Measurements from ENCODE around the gene MUSK.
"Not testable (repeated sequence)": the region's sequence is repeated elsewhere in the genome, so short reads cannot be mapped to it uniquely, and the experiment has no call there.

The MUSK gene

DNA sequence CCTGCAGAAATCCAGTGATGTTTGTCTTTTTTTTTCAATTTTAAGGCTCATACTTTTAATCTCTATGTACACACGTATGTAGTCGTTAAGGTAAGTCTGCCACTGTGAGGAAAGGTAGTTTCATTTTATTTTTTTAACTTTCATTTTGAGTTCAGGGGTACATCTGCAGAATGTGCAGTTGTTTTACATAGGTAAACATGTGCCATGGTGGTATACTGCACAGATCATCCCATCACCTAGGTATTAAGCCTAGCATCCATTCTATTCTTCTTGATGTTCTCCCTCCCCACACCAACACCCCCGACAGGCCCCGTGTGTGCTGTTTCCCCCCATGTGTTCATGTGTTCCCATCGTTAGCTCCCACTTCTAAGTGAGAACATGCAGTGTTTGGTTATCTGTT is 19.7 kb downstream of the MUSK start:
- no peak for DNase-seq

GRCh38 chr9:110691002-110691549 is 22.5 kb downstream of the MUSK start:
- no peak for DNase-seq
- intact Hi-C loops (cut with DNase I), result no loop called here

More for the DNA sequence above, 19.7 kb downstream of the MUSK start:
- intact Hi-C loops (cut with DNase I), result no loop called here

- intact Hi-C loops (cut with DNase I); DNase-seq: not testable (repeated sequence)
Measured at GRCh38 chr9:110695846-110696245, 27.3 kb downstream of the MUSK start.

DNA sequence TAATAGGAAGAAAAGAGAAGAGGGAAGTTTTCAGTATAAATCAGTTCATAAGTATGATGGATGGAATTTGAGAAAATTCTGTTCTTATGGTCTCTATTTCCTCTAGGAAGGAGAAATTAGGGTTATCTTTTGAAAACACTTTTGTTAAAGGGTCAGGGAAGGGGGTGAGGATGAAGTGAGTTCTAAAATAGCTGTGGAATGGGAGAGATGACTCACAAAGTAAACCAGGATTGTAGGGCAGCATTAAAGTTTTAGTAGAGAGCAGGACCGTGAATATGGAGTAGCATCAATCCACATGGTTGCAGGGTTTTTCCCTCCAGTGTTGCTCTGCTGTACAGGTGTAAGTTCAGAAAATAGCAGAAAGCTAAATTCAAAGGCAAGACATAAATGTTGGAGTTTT is 32.4 kb downstream of the MUSK start:
- intact Hi-C loops (cut with DNase I), result no loop called here
- DNase-seq, result no peak

- no peak for DNase-seq
- intact Hi-C loops (cut with DNase I), result no loop called here
Measured at GRCh38 chr9:110703669-110704068, 35.1 kb downstream of the MUSK start.

DNA sequence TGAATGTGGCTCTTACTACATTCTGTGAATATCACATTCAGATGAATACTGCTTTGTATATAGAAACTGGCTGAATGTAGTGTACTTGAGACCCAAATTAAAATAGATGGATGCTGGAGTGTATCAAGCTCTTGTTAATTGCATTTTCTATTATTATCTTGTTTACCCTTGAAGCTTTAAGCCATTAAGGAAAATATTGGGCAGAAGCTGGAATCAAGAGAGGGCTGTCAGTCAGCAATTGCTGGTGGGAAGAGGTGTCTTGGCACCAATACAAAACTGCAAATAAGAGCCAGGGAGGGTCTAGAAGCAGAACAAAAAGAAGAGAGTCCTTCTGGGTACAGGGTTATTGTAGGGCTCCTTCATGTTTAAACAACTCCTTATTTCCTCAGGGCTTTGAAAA is 38.8 kb downstream of the MUSK start:
- no peak for DNase-seq

DNA sequence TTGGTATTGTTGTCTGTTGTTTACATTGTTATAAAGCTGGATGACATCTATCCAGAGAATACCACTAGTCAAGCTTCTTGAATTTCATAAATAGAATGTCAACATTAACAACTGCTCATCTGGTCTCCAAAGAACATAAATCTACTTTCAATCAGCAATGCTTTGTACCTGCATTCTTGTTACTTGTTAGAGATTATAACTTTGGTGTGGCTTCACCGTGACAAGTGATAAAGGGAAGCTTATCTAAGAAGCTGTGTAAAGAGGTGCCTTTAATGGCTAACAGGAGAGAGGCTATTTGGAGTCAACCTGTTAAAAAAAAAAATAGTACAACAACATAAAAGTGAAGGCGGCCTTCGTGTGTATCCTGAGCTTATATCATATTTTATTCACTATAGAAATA is 41.8 kb downstream of the MUSK start:
- intact Hi-C loops (cut with DNase I), result no loop called here
- DNase-seq, result no peak

More for the DNA sequence above, 38.8 kb downstream of the MUSK start:
- intact Hi-C loops (cut with DNase I), result no loop called here

- no peak for DNase-seq
- intact Hi-C loops (cut with DNase I), result no loop called here
Measured at GRCh38 chr9:110712955-110713354, 44.4 kb downstream of the MUSK start.

DNA sequence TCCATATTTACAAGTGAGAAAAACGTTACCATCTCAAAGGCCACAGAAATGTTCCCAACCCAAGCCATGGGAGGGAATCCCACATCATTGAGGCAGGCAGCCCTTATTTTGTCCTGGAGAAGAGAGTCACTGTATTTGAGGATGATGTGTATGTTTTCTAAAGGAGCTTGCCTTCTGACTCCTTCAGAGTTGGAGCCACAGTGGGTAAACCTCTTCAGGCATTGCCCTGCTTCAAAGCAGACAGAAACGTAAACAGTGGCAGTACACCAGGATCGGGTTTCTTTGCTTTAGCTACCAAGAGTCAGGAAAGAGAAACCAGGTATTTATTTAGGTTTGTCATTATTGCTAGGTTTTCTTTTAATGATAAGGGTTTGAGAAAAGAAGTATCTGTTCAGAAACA is 45.7 kb downstream of the MUSK start:
- no peak for DNase-seq
- intact Hi-C loops (cut with DNase I), result no loop called here

DNA sequence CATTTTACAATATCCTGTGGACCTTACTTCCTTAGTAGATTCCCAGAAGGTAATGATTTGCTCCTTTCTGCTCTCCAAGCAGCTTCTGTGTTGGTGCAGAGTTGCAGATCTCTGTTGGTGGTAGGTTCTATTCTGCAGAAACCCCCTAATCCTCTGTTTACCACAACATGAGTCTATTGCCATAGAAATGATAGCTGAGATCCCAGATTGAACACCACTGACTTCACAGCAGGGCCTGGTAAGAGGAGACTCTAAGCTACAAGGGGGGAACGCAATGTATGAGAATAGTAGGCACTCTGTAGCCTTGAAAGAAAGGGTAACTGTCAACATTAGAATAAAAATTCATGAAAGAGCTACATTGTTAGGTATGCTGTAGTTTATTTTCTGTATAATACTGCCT is 59.5 kb downstream of the MUSK start:
- no peak for DNase-seq
- intact Hi-C loops (cut with DNase I), result no loop called here

DNA sequence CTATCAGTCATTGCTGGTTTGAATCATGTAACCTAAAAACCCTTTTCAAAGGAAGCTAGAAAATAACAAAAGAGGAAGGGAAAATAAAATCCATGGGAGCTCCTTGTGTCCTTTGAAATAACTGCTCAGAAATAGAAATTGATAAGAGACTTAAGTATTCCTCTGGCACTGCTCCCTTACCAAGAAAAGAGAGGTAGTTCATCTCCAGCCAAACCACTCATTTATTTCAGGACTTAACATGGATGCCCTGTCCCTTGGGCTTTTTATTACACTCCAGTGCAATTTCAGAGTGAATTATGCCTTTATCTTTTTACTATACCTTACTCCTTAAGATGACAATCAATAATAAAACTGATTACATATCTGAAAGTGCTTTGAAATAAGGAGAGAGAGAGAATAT is 61.0 kb downstream of the MUSK start:
- no peak for DNase-seq
- intact Hi-C loops (cut with DNase I), result no loop called here

DNA sequence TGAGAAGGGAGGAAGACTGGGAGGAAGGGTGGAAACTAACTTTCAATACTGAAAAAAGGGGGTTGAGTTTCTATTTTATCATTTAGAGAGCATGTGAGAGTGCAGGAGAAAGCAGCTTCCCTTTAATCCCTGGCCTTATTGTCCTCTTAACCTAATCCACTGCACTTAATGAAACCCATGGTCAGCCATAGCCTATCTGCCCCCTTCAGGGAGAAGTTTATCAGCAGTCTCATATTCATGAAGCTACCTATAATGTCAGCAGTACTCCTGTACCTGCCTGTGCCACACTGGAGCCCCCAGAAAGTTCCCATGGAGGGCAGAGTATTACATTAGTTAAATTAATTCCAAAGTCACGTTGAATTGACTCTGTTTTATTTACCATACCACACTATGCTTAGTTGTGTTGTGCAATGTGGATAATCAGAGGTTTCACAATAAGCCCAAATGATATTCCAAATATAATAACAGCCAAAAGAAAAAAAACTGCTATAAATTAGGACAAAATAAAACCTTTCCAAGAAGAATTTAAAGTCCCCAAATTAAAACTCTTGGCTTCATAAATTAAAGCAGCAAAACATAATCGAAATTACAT is 62.9 kb downstream of the MUSK start:
- intact Hi-C loops (cut with DNase I), result no loop called here
- DNase-seq, result no peak

- intact Hi-C loops (cut with DNase I), result no loop called here
- DNase-seq, result no peak
Measured at GRCh38 chr9:110738982-110739381, 70.4 kb downstream of the MUSK start.

GRCh38 chr9:110742741-110743371 is 74.3 kb downstream of the MUSK start:
- DNase-seq, result no peak
- intact Hi-C loops (cut with DNase I), result no loop called here

DNA sequence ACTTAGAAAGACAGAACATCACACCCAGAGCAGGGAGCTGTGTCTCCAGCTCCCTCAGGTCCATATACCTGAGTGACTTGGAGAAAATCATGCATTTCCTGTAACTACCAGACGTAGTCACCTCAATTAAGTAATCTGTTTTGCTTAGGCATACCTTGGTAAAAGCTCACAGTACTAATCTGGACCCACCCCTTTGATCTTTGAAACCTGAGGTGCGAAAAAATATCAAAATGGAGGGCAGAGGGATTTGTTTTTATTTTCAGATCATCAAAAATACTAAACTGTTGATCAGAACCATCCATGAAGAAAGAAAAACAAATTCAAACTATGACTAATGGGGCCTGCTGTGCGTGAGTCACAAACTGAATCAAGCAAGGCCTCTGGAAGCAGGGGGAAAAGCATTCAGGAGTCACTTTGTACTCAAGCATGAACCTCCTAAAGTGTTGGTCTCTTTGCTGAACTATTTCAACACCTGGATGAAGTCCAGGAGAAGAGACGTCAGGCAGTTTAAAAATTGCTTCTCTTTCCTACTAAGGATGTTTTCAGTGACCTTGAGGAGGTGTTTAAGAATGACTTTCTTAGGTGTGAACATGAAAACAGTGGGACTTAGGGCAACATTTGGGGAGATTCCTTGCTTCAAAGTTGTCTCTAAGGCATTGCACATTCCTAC is 76.3 kb downstream of the MUSK start:
- intact Hi-C loops (cut with DNase I), result no loop called here
- DNase-seq, result no peak

GRCh38 chr9:110745676-110746075 is 77.1 kb downstream of the MUSK start:
- intact Hi-C loops (cut with DNase I), result no loop called here
- DNase-seq, result no peak

DNA sequence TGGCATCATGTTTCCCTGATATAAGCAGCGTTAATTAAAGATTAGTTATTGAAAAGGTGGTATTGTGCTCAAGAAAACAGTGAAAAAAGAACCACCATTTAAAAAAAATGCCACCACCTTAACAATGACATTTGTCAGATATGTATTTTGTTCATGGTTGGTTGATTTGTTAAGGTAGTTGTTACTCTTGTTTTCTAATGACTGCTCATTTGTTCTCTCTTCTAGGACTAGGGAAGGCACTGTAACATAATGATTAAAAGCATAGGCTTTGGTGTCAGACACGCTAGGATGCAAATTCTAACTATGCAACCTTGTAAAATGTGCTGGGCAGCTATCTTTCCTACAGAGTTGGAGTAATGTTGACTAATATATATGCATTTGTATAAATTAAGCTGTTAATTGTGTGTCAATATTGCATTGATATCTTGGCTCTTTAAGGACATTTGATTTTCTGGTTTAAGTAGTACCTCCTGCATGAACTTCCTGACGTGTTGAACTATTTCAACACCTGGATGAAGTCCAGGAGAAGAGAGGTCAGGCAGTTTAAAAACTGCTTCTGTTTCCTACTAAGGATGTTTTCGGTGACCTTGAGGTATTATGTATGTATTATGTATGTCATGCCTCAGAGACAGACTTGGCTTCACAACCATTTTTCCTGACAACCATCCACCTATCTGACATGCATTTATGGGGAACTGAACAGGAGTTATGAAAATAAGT is 77.8 kb downstream of the MUSK start:
- intact Hi-C loops (cut with DNase I), result no loop called here

GRCh38 chr9:110748251-110748893 is 79.8 kb downstream of the MUSK start:
- intact Hi-C loops (cut with DNase I), result no loop called here
- no peak for DNase-seq

More for the DNA sequence above, 77.8 kb downstream of the MUSK start:
- no peak for DNase-seq

DNA sequence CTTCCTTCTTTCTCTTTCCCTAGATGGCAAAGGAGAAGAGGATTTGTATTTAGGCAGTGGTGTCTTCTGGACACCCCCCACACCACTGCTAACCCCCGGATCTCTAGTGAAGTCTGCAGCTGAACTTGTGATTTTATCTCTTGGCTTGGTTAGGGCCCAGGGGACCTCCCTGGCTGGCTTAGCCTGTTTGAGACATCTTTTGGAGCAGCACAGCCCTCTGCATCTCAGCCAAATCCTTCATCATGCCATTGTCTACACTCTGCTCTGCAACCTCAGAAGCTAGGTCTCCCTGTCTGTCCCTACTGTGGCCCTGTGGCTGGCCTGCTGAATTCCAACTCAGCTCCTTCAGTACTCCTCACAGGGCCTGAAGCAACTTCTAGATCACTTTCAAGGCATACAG is 81.7 kb downstream of the MUSK start:
- DNase-seq, result no peak
- intact Hi-C loops (cut with DNase I), result no loop called here

DNA sequence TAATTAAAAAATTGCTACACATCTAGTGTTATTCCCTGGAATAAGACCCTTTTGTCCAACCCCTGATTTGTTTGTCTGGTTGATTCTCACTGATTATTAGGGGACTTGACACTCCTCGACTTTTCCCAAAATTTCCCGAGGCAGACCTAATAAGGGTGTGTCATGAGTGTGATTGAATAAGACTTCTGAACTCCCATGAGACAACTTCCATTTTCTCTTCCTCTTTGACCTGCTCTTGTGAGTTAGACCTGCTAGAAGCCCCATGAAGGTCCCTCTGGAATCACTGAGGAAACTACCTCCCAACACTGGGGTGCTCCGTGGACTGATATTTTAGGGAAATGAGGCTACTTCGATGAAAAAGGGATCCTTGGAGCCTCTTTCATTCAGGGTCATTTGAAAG is 83.4 kb downstream of the MUSK start:
- intact Hi-C loops (cut with DNase I), result no loop called here
- no peak for DNase-seq

DNA sequence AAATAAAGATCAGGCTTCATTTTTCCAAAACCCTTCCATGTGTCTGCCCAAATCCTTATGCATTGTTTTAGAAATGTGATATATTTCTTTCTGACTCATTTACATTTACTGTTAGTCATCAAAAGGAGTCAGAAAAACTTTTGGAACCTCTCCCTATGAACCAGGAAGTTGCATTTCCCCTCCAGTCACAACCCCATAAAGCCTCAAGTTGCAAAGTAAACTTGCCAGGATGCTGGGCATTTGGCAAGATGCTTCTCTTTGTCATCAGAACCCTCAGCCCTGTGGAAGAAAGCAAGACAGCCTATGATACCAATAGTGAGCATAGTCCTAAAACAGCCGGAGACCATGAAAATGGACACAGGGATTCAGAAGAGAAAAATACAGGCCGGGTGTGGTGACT is 84.2 kb downstream of the MUSK start:
- no peak for DNase-seq
- intact Hi-C loops (cut with DNase I), result no loop called here

Measured in posterior cingulate gyrus (tissue), 11 donors.